H9 (cell line): ENCODE results near the gene LCN2. TPM values are rescaled to one million over a fixed set of nuclear protein-coding genes. Genes with fewer than 3 reads are reported as not detected.

Experiments
- DNase-seq: peaks from one replicate; pipeline ENCODE4 v3.0.0-alpha.2; 2017
- H2AFZ ChIP-seq: one replicate; pipeline ENCODE4 v1.6.1; 2013; ENCODE audit warnings: mild to moderate bottlenecking, low read length, control low read depth, moderate library complexity
- H2AK5ac ChIP-seq: 2 replicates; pipeline ENCODE4 v1.6.1; 2013; ENCODE audit warnings: low read length, control low read depth, mixed read lengths; ENCODE audit not compliant: insufficient read length
- H2BK120ac ChIP-seq: one replicate; pipeline ENCODE4 v1.6.1; 2013; ENCODE audit warnings: low read depth, mild to moderate bottlenecking, low read length, control low read depth, inconsistent platforms; ENCODE audit not compliant: poor library complexity, severe bottlenecking
- H2BK12ac ChIP-seq: 2 replicates; pipeline ENCODE4 v1.6.1; 2013; ENCODE audit warnings: low read length, control low read depth, mixed read lengths, low read depth; ENCODE audit not compliant: insufficient read length
- H2BK15ac ChIP-seq: 2 replicates; pipeline ENCODE4 v1.6.1; 2013; ENCODE audit warnings: low read depth, low read length, control low read depth
- H2BK20ac ChIP-seq: one replicate; pipeline ENCODE4 v1.6.1; 2013; ENCODE audit warnings: low read depth, mild to moderate bottlenecking, low read length, control low read depth, inconsistent platforms; ENCODE audit not compliant: poor library complexity, severe bottlenecking
- H2BK5ac ChIP-seq: 2 replicates; pipeline ENCODE4 v1.6.1; 2013; ENCODE audit warnings: low read length, control low read depth, mixed read lengths; ENCODE audit not compliant: insufficient read length
- H3K14ac ChIP-seq: 2 replicates; pipeline ENCODE4 v1.6.1; 2013; ENCODE audit warnings: low read length, control low read depth; ENCODE audit not compliant: insufficient read depth
- H3K18ac ChIP-seq: 2 replicates; pipeline ENCODE4 v1.6.1; 2013; ENCODE audit warnings: low read depth, mild to moderate bottlenecking, mixed read lengths, low read length, control low read depth; ENCODE audit not compliant: insufficient read length
- H3K23ac ChIP-seq: 2 replicates; pipeline ENCODE4 v1.6.1; 2013; ENCODE audit warnings: low read length, control low read depth, mixed read lengths, low read depth; ENCODE audit not compliant: insufficient read length
- H3K23me2 ChIP-seq: 2 replicates; pipeline ENCODE4 v1.6.1; 2013; ENCODE audit warnings: low read depth, mild to moderate bottlenecking, mixed read lengths, low read length, control low read depth; ENCODE audit not compliant: insufficient read length, poor library complexity, severe bottlenecking
- H3K27ac ChIP-seq: 2 replicates; pipeline ENCODE4 v1.5.1; 2013; ENCODE audit warnings: low read length, control low read depth, mixed read lengths, low read depth; ENCODE audit not compliant: insufficient read length
- H3K27me3 ChIP-seq: 2 replicates; pipeline ENCODE4 v1.6.1; 2013; ENCODE audit warnings: low read length, control low read depth, inconsistent platforms; ENCODE audit not compliant: insufficient read depth
- H3K4ac ChIP-seq: 2 replicates; pipeline ENCODE4 v1.6.1; 2013; ENCODE audit warnings: low read depth, mild to moderate bottlenecking, control low read depth, inconsistent platforms, low read length, moderate library complexity
- H3K4me1 ChIP-seq: 2 replicates; pipeline ENCODE4 v1.6.1; 2013; ENCODE audit warnings: low read length, control low read depth, inconsistent platforms; ENCODE audit not compliant: insufficient read depth
- H3K4me2 ChIP-seq: 2 replicates; pipeline ENCODE4 v1.6.1; 2013; ENCODE audit warnings: low read length, control low read depth, mixed read lengths; ENCODE audit not compliant: insufficient read length, insufficient read depth
- H3K56ac ChIP-seq: 2 replicates; pipeline ENCODE4 v1.6.1; 2013; ENCODE audit warnings: low read depth, mild to moderate bottlenecking, mixed read lengths, low read length, control low read depth; ENCODE audit not compliant: insufficient read length
- H3K79me1 ChIP-seq: 2 replicates; pipeline ENCODE4 v1.6.1; 2013; ENCODE audit warnings: low read depth, mild to moderate bottlenecking, moderate library complexity, low read length, control low read depth, inconsistent platforms; ENCODE audit not compliant: insufficient read depth, poor library complexity, severe bottlenecking
- H3K79me2 ChIP-seq: 2 replicates; pipeline ENCODE4 v1.6.1; 2013; ENCODE audit warnings: low read length, control low read depth, inconsistent platforms; ENCODE audit not compliant: insufficient read depth
- H3K9ac ChIP-seq: 2 replicates; pipeline ENCODE4 v1.6.1; 2013; ENCODE audit warnings: low read length, control low read depth, mixed read lengths; ENCODE audit not compliant: insufficient read length; ENCODE audit errors: extremely low read depth
- H3K9me3 ChIP-seq: one replicate; pipeline ENCODE4 v1.6.1; 2013; ENCODE audit warnings: low read depth, low read length, inconsistent platforms; ENCODE audit not compliant: control insufficient read depth
- H3T11ph ChIP-seq: one replicate; pipeline ENCODE4 v1.6.1; 2013; ENCODE audit warnings: mild to moderate bottlenecking, low read length, control low read depth, inconsistent platforms
- H4K20me1 ChIP-seq: one replicate; pipeline ENCODE4 v1.6.1; 2013; ENCODE audit not compliant: control insufficient read depth, insufficient read length, insufficient read depth
- H4K5ac ChIP-seq: 2 replicates; pipeline ENCODE4 v1.6.1; 2013; ENCODE audit warnings: low read depth, mild to moderate bottlenecking, mixed read lengths, low read length, control low read depth; ENCODE audit not compliant: insufficient read length
- H4K8ac ChIP-seq: replicated peaks from 2 replicates; pipeline ENCODE4 v1.6.1; 2013; ENCODE audit warnings: low read length, control low read depth, mixed read lengths, low read depth; ENCODE audit not compliant: insufficient read length
- H4K91ac ChIP-seq: 2 replicates; pipeline ENCODE4 v1.6.1; 2013; ENCODE audit warnings: low read depth, mild to moderate bottlenecking, moderate library complexity, mixed read lengths, low read length, control low read depth; ENCODE audit not compliant: insufficient read length
- H3K27ac Mint-ChIP-seq, 3 experiments: 2 replicates in 2 of 3; 3 replicates in 1 of 3; pipeline ENCODE4 v1.8.0; 2020 to 2021; ENCODE audit warnings: mixed read lengths in 3 of 3, mild to moderate bottlenecking in 1 of 3, moderate library complexity in 1 of 3
- H3K27me3 Mint-ChIP-seq: 2 replicates; pipeline ENCODE4 v1.8.0; 2021; ENCODE audit warnings: low read depth, mild to moderate bottlenecking, moderate library complexity, mixed read lengths
- H3K36me3 Mint-ChIP-seq, 3 experiments: 2 replicates in 2 of 3; 3 replicates in 1 of 3; pipeline ENCODE4 v1.8.0; 2020 to 2021; ENCODE audit warnings: low read depth in 3 of 3, mixed read lengths in 3 of 3; ENCODE audit not compliant: insufficient read depth in 1 of 3
- H3K4me1 Mint-ChIP-seq, 2 experiments: 2 replicates each; pipeline ENCODE4 v1.8.0; 2020; ENCODE audit warnings: mixed read lengths in 2 of 2
- H3K4me3 Mint-ChIP-seq, 2 experiments: 2 replicates in 1 of 2; 3 replicates in 1 of 2; pipeline ENCODE4 v1.8.0; 2020 to 2021; ENCODE audit warnings: mild to moderate bottlenecking in 2 of 2, mixed read lengths in 2 of 2, moderate library complexity in 1 of 2
- H3K9me3 Mint-ChIP-seq, 2 experiments: 2 replicates in 1 of 2; 3 replicates in 1 of 2; pipeline ENCODE4 v1.8.0; 2020; ENCODE audit warnings: mild to moderate bottlenecking in 2 of 2, mixed read lengths in 2 of 2, moderate library complexity in 1 of 2
- CTCF ChIP-seq: fragments of 200-600 bp; sonication (generic); conservative IDR thresholded peaks from 3 replicates; pipeline ENCODE4 v1.8.0; 2021; ENCODE audit warnings: antibody characterized with exemption, mild to moderate bottlenecking
- WGBS: extraction: QIAGEN DNeasy Blood & Tissue Kit; methylation state at CpG from one replicate; pipeline ENCODE4 v1.1.7; 2013; ENCODE audit warnings: missing lambda C conversion rate, low lambda C conversion rate, mixed read lengths; ENCODE audit not compliant: insufficient read length; ENCODE audit errors: extremely low coverage; 5-methylcytosine and 5-hydroxymethylcytosine counted together
- total RNA-seq: library from RNA; stranded (reverse); gene quantifications from 2 replicates; pipeline ENCODE4 v1.2.1, GENCODE V29; 2021

The LCN2 gene
- total RNA-seq, 1 experiment from 2014 or later, result not detected

- H2BK12ac ChIP-seq, result no peak overlapping the region
- no peak for TF ChIP-seq CTCF
- no CpG with 5 or more reads among the region's 8 CpGs for WGBS
- H3K9me3 ChIP-seq, result no peaks in the 10 kb centered on the region
- H4K8ac ChIP-seq, result no peak overlapping the region
- no peaks in the 10 kb centered on the region for H3K79me1 ChIP-seq
- no peak overlapping the region for H2AFZ ChIP-seq
- no peak for DNase-seq
- no peak overlapping the region for H2AK5ac ChIP-seq
- Mint-ChIP-seq H3K27ac (no peak overlapping the region), H3K4me3 (no peak overlapping the region), H3K27me3 (no peaks in the 10 kb centered on the region), H3K4me1 (no peaks in the 10 kb centered on the region), H3K9me3 (no peaks in the 10 kb centered on the region), H3K36me3 (peaks cover 20 to 63% (median 45%) of the 10 kb centered on the region in 3 experiments)
- H3K18ac ChIP-seq, result no peak overlapping the region
- H2BK120ac ChIP-seq, result no peak overlapping the region
- H2BK5ac ChIP-seq, result no peak overlapping the region
- no peak overlapping the region for H3K14ac ChIP-seq
- H3K4me2 ChIP-seq, result no peak overlapping the region
- H4K91ac ChIP-seq, result no peak overlapping the region
- no peak overlapping the region for H2BK20ac ChIP-seq
- H3K23ac ChIP-seq, result no peak overlapping the region
- no peaks in the 10 kb centered on the region for H4K20me1 ChIP-seq
- H3K27me3 ChIP-seq, result no peaks in the 10 kb centered on the region
- no peaks in the 10 kb centered on the region for H3K23me2 ChIP-seq
- H3K27ac ChIP-seq, result no peak overlapping the region
- H4K5ac ChIP-seq, result no peak overlapping the region
- no peak overlapping the region for H3T11ph ChIP-seq
- no peak overlapping the region for H3K56ac ChIP-seq
- H2BK15ac ChIP-seq, result no peak overlapping the region
- no peak overlapping the region for H3K4ac ChIP-seq
- H3K9ac ChIP-seq, result no peak overlapping the region
- no peaks in the 10 kb centered on the region for H3K79me2 ChIP-seq
- H3K4me1 ChIP-seq, result no peaks in the 10 kb centered on the region
Measured at GRCh38 chr9:128169492-128169891, 20.2 kb downstream of the LCN2 start.
